GM19328 (cell line): Measurements from ENCODE around the gene EID2B.

Experiments used
- ATAC-seq: cut with Tn5 transposase; IDR thresholded peaks from one replicate; pipeline ENCODE4 v1.9.1; 2021; ENCODE audit warnings: mild to moderate bottlenecking, moderate library complexity; ENCODE audit not compliant: unreplicated experiment

Gene EID2B

GRCh38 chr19:39500543-39500942 is 32.1 kb downstream of the EID2B start:
- ATAC-seq: no peak

- no peak for ATAC-seq
Measured at GRCh38 chr19:39499932-39500331, 32.7 kb downstream of the EID2B start.

- no peak for ATAC-seq
Measured at GRCh38 chr19:39498798-39499642, 33.6 kb downstream of the EID2B start, which contains the start of gene DLL3. Gene DLL3 (plus strand): TSS chr19:39498947. CDS start chr19:39498975, 28 bp downstream.

GRCh38 chr19:39497996-39498797 is 34.5 kb downstream of the EID2B start:
- no peak for ATAC-seq

- ATAC-seq: no peak
Measured at GRCh38 chr19:39497701-39497995, 35.0 kb downstream of the EID2B start.

- ATAC-seq: no peak
Measured at GRCh38 chr19:39496063-39496462, 36.6 kb downstream of the EID2B start.

- no peak for ATAC-seq
Measured at GRCh38 chr19:39494661-39495060, 38.0 kb downstream of the EID2B start.

GRCh38 chr19:39492788-39493187 is 39.9 kb downstream of the EID2B start:
- ATAC-seq: no peak

- no peak for ATAC-seq
Measured at GRCh38 chr19:39492225-39492624, 40.4 kb downstream of the EID2B start.

GRCh38 chr19:39489756-39490155 is 42.9 kb downstream of the EID2B start:
- ATAC-seq: no peak

GRCh38 chr19:39483141-39483540 is 49.5 kb downstream of the EID2B start:
- ATAC-seq: no peak

GRCh38 chr19:39481676-39482075 is 51.0 kb downstream of the EID2B start:
- no peak for ATAC-seq

GRCh38 chr19:39481229-39481545 is 51.5 kb downstream of the EID2B start:
- ATAC-seq: no peak
